ENCODE results near the gene ELMO1. TPM values are rescaled to one million over a fixed set of nuclear protein-coding genes. Genes with fewer than 3 reads are reported as not detected.
A peak's percentile ranks its signal among the peaks of the same experiment; 100 is the strongest.

Gene ELMO1
- total and polyA plus RNA-seq, 2 donors from 2014 or later, result 6.0 to 35.4 TPM

DNA sequence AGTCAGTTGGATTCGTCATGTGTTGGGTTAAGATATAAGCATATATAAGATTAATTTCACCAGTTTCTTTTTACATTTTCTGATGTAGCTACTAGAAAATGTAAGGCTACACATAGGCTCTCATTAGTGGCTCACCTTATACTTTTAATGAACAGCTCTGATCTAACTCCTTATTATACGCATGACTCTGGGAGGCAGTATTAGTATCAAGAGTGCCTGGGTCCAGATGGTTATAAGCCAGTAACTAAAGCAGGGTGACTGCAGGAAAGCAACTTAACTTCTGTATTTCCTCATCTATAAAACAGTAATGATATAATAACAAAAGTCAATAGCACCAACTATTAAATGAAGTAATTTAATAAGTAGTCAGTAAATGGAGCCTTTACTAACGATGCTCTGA is 1.4 kb upstream of the ELMO1 start:
- H3K36me3 ChIP-seq (ENCODE audit: control insufficient read depth in 2 of 3, insufficient read depth in 3 of 3, low read length in 3 of 3), result no peaks in the 10 kb centered on the region
- intact Hi-C loops (cut with DNase I), result no loop called here
- no peak overlapping the region for H3K27ac ChIP-seq (ENCODE audit: low read depth in 2 of 2, low read length in 2 of 2)
- H3K27me3 ChIP-seq (ENCODE audit: control insufficient read depth, insufficient read depth, low read length), result no peaks in the 10 kb centered on the region
- DNase-seq (no peak), FAIRE-seq (no peak)
- TF ChIP-seq, protein P1, sequence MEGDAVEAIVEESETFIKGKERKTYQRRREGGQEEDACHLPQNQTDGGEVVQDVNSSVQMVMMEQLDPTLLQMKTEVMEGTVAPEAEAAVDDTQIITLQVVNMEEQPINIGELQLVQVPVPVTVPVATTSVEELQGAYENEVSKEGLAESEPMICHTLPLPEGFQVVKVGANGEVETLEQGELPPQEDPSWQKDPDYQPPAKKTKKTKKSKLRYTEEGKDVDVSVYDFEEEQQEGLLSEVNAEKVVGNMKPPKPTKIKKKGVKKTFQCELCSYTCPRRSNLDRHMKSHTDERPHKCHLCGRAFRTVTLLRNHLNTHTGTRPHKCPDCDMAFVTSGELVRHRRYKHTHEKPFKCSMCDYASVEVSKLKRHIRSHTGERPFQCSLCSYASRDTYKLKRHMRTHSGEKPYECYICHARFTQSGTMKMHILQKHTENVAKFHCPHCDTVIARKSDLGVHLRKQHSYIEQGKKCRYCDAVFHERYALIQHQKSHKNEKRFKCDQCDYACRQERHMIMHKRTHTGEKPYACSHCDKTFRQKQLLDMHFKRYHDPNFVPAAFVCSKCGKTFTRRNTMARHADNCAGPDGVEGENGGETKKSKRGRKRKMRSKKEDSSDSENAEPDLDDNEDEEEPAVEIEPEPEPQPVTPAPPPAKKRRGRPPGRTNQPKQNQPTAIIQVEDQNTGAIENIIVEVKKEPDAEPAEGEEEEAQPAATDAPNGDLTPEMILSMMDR (IDR thresholded peaks at IDR 0.05; ENCODE audit: borderline replicate concordance, extremely low read depth, insufficient read depth), result no peak
- H3K9ac ChIP-seq (ENCODE audit: low read length in 3 of 3), result no peak overlapping the region
- H3K4me3 ChIP-seq (ENCODE audit: low read length in 3 of 3), result no peak overlapping the region
- H3K9me3 ChIP-seq (ENCODE audit: control insufficient read depth in 2 of 3, insufficient read depth in 1 of 3, low read length in 3 of 3), result peaks cover 0 to under 1% (median 0%) of the 10 kb centered on the region in 3 donors
- no peaks in the 10 kb centered on the region for H3K4me1 ChIP-seq (ENCODE audit: control insufficient read depth in 2 of 3, insufficient read depth in 2 of 3, low read depth in 1 of 3, low read length in 3 of 3)

DNA sequence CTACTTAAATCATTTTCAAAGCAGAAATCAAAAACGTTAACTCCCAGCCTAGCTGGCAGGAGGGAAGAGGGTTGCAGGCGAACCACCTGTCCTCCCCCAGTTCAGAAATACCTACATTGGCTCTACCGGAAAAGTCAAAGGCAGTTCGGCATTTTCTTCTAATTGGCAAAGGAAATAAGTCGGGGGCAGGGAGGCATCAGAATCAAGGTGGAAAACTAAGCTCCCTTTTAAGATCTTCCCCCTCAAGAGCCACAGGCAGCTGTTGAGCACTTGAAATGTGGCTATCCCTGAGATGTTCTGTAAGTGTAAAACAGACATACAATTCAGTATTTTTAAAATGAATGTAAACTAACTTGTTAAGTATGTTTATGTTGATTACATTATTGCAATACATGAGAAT is 957 bp upstream of the ELMO1 start:
- no peak overlapping the region for H3K9ac ChIP-seq (ENCODE audit: low read length in 3 of 3)
- H3K4me3 ChIP-seq (ENCODE audit: low read length in 3 of 3), result no peak overlapping the region
- no peak for FAIRE-seq
- TF ChIP-seq, protein P1 (IDR thresholded peaks at IDR 0.05; ENCODE audit: borderline replicate concordance, extremely low read depth, insufficient read depth), result no peak
- no peaks in the 10 kb centered on the region for H3K27me3 ChIP-seq (ENCODE audit: control insufficient read depth, insufficient read depth, low read length)
- no peaks in the 10 kb centered on the region for H3K4me1 ChIP-seq (ENCODE audit: control insufficient read depth in 2 of 3, insufficient read depth in 2 of 3, low read depth in 1 of 3, low read length in 3 of 3)
- no peak for DNase-seq
- no peaks in the 10 kb centered on the region for H3K36me3 ChIP-seq (ENCODE audit: control insufficient read depth in 2 of 3, insufficient read depth in 3 of 3, low read length in 3 of 3)
- peaks cover 0 to 2% (median 0%) of the 10 kb centered on the region in 3 donors for H3K9me3 ChIP-seq (ENCODE audit: control insufficient read depth in 2 of 3, insufficient read depth in 1 of 3, low read length in 3 of 3)
- intact Hi-C loops (cut with DNase I), result no loop called here
- H3K27ac ChIP-seq (ENCODE audit: low read depth in 2 of 2, low read length in 2 of 2), result no peak overlapping the region

DNA sequence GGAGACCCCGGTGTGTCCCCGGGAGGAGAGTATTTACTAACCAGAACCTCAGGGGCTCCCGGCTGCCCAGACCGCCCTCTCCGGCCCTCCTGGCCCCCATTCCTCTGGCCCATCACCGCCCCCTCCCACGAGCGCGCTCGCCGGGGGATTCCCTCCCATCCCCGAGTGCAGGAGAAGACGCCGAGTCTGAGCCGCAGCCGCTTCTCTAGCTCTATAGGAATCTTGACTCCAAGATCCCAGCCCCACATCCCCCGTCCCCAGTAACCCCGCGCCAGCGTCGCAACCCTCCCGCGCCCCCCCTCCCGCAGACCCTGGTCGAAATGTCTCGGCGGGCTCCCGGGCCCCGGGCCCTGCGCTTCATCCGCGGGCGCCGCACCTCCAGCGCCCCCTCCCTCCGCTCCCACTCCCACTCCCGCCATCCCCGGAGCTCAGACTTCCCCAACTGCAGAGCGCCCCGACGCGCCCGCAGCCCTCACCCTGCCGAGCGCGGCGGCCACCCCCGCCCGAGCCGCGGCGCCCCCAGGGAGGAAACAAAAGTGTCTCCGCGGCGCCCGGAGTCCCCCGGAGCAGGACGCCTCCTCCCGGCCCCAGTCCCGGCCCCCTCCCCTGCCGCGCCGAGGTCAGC is 541 bp downstream of the ELMO1 start:
- Histone ChIP-seq H3K27me3 (ENCODE audit: control insufficient read depth, insufficient read depth, low read length) (no peaks in the 10 kb centered on the region), H3K4me3 (ENCODE audit: low read length in 3 of 3) (peak overlapping the region in 2 of 3 donors; percentile 34 to 48), H3K4me1 (ENCODE audit: control insufficient read depth in 2 of 3, insufficient read depth in 2 of 3, low read depth in 1 of 3, low read length in 3 of 3) (no peaks in the 10 kb centered on the region), H3K9ac (ENCODE audit: low read length in 3 of 3) (peak overlapping the region in 1 of 3 donors; percentile 23), H3K36me3 (ENCODE audit: control insufficient read depth in 2 of 3, insufficient read depth in 3 of 3, low read length in 3 of 3) (no peaks in the 10 kb centered on the region), H3K27ac (ENCODE audit: low read depth in 2 of 2, low read length in 2 of 2) (peak overlapping the region; percentile 60), H3K9me3 (ENCODE audit: control insufficient read depth in 2 of 3, insufficient read depth in 1 of 3, low read length in 3 of 3) (peaks cover 0 to 2% (median 0%) of the 10 kb centered on the region in 3 donors)
- TF ChIP-seq, protein P1 (IDR thresholded peaks at IDR 0.05; ENCODE audit: borderline replicate concordance, extremely low read depth, insufficient read depth), result no peak
- DNase-seq (peak in 2 of 5 donors; percentile 68 to 79), FAIRE-seq (no peak)
- intact Hi-C loops (cut with DNase I), result no loop called here

All from kidney (tissue), 14 donors.